ENCODE results near the gene ICA1L. TPM values are rescaled to one million over a fixed set of nuclear protein-coding genes. Genes with fewer than 3 reads are reported as not detected.
"Not testable (repeated sequence)": the region's sequence is repeated elsewhere in the genome, so short reads cannot be mapped to it uniquely, and the experiment has no call there.

The ICA1L gene
- total RNA-seq, 1 donor from 2014 or later: 6.5 TPM

GRCh38 chr2:202858601-202859000 is 13.0 kb downstream of the ICA1L start:
- no peak for TF ChIP-seq CTCF (IDR thresholded peaks at IDR 0.05; ENCODE audit: borderline replicate concordance)
- no peaks in the 10 kb centered on the region for H3K36me3 ChIP-seq
- H3K27me3 ChIP-seq (ENCODE audit: low read depth): no peaks in the 10 kb centered on the region
- intact Hi-C loops (cut with micrococcal nuclease): no loop called here
- peaks cover 3% of the 10 kb centered on the region for H3K9me3 ChIP-seq (replicated peaks)
- H3K27ac ChIP-seq (replicated peaks): no peak overlapping the region
- no peaks in the 10 kb centered on the region for H3K4me1 ChIP-seq
- DNase-seq: no peak
- no peak overlapping the region for H3K4me3 ChIP-seq

GRCh38 chr2:202849343-202849742 is 22.2 kb downstream of the ICA1L start:
- H3K4me3 ChIP-seq; intact Hi-C loops (cut with micrococcal nuclease); H3K4me1 ChIP-seq; H3K27ac ChIP-seq (replicated peaks); H3K36me3 ChIP-seq; DNase-seq; H3K9me3 ChIP-seq (replicated peaks); H3K27me3 ChIP-seq (ENCODE audit: low read depth): not testable (repeated sequence)

- peaks cover 2% of the 10 kb centered on the region for H3K36me3 ChIP-seq
- peaks cover 2% of the 10 kb centered on the region for H3K9me3 ChIP-seq (replicated peaks)
- no peak for TF ChIP-seq CTCF (IDR thresholded peaks at IDR 0.05; ENCODE audit: borderline replicate concordance)
- no peaks in the 10 kb centered on the region for H3K27me3 ChIP-seq (ENCODE audit: low read depth)
- intact Hi-C loops (cut with micrococcal nuclease): no loop called here
- no peak overlapping the region for H3K4me3 ChIP-seq
- DNase-seq: peak; percentile 25
- no peaks in the 10 kb centered on the region for H3K4me1 ChIP-seq
- H3K27ac ChIP-seq (replicated peaks): no peak overlapping the region
Measured at GRCh38 chr2:202848813-202849212, 22.8 kb downstream of the ICA1L start.

GRCh38 chr2:202847693-202848524 is 23.7 kb downstream of the ICA1L start:
- no peak for TF ChIP-seq CTCF (IDR thresholded peaks at IDR 0.05; ENCODE audit: borderline replicate concordance)
- DNase-seq: no peak

GRCh38 chr2:202844656-202845055 is 26.9 kb downstream of the ICA1L start:
- peaks cover 11% of the 10 kb centered on the region for H3K36me3 ChIP-seq
- DNase-seq: no peak
- no peak overlapping the region for H3K27ac ChIP-seq (replicated peaks)
- no peak overlapping the region for H3K4me3 ChIP-seq
- TF ChIP-seq CTCF (IDR thresholded peaks at IDR 0.05; ENCODE audit: borderline replicate concordance): no peak
- H3K9me3 ChIP-seq (replicated peaks): peaks cover 27% of the 10 kb centered on the region
- no peaks in the 10 kb centered on the region for H3K27me3 ChIP-seq (ENCODE audit: low read depth)
- H3K4me1 ChIP-seq: no peaks in the 10 kb centered on the region
- intact Hi-C loops (cut with micrococcal nuclease): no loop called here

More at GRCh38 chr2:202847693-202848524, 23.7 kb downstream of the ICA1L start:
- Histone ChIP-seq H3K9me3 (replicated peaks) (peaks cover 11% of the 10 kb centered on the region), H3K4me1 (no peaks in the 10 kb centered on the region), H3K4me3 (no peak overlapping the region), H3K36me3 (peaks cover 8% of the 10 kb centered on the region), H3K27me3 (ENCODE audit: low read depth) (no peaks in the 10 kb centered on the region), H3K27ac (replicated peaks) (no peak overlapping the region)
- intact Hi-C loops (cut with micrococcal nuclease): no loop called here

GRCh38 chr2:202842690-202843089 is 28.9 kb downstream of the ICA1L start:
- Histone ChIP-seq H3K4me1 (no peaks in the 10 kb centered on the region), H3K9me3 (replicated peaks) (peaks cover 27% of the 10 kb centered on the region), H3K27me3 (ENCODE audit: low read depth) (no peaks in the 10 kb centered on the region), H3K27ac (replicated peaks) (no peak overlapping the region), H3K4me3 (no peak overlapping the region), H3K36me3 (peaks cover 11% of the 10 kb centered on the region)
- no peak for DNase-seq
- TF ChIP-seq CTCF (IDR thresholded peaks at IDR 0.05; ENCODE audit: borderline replicate concordance): no peak
- intact Hi-C loops (cut with micrococcal nuclease): no loop called here

Data from left ventricle myocardium inferior (tissue), 1 donor.